ENCODE results near the gene BYSL.

The BYSL gene

DNA sequence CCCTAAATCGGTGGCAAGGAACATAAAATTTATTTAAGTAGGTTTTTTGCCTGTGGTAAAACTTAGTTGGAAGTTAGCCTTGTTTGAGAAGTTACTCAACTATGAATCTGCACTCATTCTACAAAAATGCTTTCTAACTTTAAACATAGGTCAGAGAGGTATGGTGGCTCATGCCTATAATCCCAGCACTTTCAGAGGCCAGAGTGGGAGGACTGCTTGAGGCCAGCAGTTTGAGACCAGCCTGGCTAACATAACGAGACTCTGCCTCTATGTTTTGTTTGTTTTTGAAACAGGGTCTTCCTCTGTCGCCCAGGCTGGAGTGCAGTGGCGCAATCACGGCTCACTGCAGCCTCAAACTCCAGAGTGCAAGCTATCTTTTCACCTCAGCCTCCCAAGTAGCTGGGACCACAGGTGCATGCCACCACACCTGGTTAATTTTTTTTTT, 42.3 kb upstream of the BYSL start:
- TF ChIP-seq, protein P1, sequence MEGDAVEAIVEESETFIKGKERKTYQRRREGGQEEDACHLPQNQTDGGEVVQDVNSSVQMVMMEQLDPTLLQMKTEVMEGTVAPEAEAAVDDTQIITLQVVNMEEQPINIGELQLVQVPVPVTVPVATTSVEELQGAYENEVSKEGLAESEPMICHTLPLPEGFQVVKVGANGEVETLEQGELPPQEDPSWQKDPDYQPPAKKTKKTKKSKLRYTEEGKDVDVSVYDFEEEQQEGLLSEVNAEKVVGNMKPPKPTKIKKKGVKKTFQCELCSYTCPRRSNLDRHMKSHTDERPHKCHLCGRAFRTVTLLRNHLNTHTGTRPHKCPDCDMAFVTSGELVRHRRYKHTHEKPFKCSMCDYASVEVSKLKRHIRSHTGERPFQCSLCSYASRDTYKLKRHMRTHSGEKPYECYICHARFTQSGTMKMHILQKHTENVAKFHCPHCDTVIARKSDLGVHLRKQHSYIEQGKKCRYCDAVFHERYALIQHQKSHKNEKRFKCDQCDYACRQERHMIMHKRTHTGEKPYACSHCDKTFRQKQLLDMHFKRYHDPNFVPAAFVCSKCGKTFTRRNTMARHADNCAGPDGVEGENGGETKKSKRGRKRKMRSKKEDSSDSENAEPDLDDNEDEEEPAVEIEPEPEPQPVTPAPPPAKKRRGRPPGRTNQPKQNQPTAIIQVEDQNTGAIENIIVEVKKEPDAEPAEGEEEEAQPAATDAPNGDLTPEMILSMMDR (IDR thresholded peaks at IDR 0.05; ENCODE audit: low read depth, low read length, missing control alignments) = no peak
- DNase-seq (ENCODE audit: extremely low read depth, low read depth) = no peak
- no peak overlapping the region for H3K4me3 ChIP-seq (replicated peaks; ENCODE audit: low read depth, low read length)

DNA sequence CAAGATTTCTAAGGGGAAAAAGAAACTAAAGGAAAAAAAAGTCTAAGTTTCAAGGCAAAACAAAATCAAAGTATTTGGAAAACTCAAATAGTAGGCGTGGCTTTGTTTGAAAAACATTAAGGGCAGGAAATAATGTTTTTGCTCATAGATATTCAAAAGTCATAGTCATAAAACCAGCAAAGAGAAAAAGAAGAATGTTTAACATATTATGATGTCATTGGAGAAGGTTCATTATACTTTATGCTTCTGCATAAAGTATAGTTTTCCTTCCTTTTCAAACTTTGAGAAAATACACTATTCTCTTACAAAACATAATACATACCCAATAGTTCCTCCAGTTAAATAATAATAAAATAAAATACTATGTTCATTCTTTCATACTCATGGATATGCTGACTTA, 39.8 kb upstream of the BYSL start:
- TF ChIP-seq, protein P1 (IDR thresholded peaks at IDR 0.05; ENCODE audit: low read depth, low read length, missing control alignments) = no peak
- DNase-seq (ENCODE audit: extremely low read depth, low read depth) = no peak
- H3K4me3 ChIP-seq (replicated peaks; ENCODE audit: low read depth, low read length) = no peak overlapping the region

DNA sequence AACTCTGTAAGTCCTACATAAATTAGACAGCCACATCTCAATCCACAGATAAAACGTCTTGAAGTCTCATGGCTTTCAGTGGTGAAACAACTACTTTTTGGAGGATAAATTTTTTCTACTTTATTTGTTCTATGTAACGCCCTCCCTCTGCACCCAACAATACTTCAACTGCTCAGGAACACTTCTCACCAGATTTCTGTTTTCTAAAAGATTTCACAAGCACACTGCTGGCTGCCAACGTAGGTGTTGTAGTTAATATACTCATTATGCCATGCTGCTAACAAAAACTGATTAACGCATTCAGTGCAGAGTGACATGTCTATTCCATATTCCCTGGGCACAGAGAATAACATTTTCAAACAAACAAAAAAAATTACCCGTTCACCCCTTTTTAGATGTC, 36.3 kb upstream of the BYSL start:
- no peak overlapping the region for H3K4me3 ChIP-seq (replicated peaks; ENCODE audit: low read depth, low read length)
- TF ChIP-seq, protein P1 (IDR thresholded peaks at IDR 0.05; ENCODE audit: low read depth, low read length, missing control alignments) = no peak
- DNase-seq (ENCODE audit: extremely low read depth, low read depth) = no peak

GRCh38 chr6:41885930-41886329, 35.4 kb upstream of the BYSL start:
- DNase-seq (ENCODE audit: extremely low read depth, low read depth) = no peak
- TF ChIP-seq, protein P1 (IDR thresholded peaks at IDR 0.05; ENCODE audit: low read depth, low read length, missing control alignments) = no peak
- H3K4me3 ChIP-seq (replicated peaks; ENCODE audit: low read depth, low read length) = no peak overlapping the region

DNA sequence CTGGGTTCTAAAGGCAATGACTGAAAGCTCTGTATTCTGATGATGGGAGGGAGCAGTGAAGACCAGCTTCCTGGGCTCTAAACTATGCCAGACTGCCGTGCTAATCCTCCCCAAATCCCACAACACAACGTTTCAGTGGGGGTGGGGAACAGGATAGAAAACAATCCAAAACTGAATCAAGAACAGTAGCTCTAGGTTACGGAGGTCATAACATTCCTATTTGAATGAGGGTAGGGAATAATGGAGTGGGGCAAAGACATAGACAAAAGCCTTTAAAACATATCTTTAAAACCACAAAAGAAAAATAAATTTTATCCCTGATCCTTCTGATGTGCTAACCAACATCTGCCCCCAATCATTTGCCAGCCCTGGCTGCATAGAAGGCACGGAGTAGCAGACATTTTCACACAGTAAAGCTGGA, 34.0 kb upstream of the BYSL start:
- no peak overlapping the region for H3K4me3 ChIP-seq (replicated peaks; ENCODE audit: low read depth, low read length)
- no peak for DNase-seq (ENCODE audit: extremely low read depth, low read depth)
- TF ChIP-seq, protein P1 (IDR thresholded peaks at IDR 0.05; ENCODE audit: low read depth, low read length, missing control alignments) = no peak

DNA sequence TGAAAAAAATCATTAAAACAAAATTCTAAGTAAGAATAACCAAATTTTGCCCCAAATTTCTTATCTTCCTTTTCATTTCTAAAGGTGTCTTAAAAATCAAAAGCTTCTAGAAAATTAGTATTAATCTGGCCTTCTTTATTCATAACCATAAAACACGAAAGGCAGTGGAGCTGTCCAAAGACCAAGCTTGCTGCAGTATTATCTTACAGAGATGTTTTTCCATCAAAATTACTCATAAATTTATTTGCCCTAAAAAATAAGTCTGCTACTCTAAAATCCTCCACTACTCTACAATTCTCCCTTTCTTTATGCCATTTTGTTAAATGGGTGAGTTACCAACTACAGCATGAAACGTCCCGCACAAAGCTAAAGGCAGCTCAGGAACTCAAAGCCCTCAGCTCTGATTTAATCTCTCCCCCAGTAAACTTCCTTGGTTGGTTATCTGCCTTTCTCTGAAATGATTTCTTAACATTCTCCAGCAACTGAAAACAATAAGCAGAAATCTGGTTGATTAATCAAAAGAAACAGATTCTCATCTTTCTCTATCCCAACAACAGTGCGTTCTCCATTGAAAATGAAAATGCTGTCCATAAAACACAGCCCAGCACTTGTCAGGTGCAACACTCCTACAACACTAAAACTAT, 28.3 kb upstream of the BYSL start:
- no peak overlapping the region for H3K4me3 ChIP-seq (replicated peaks; ENCODE audit: low read depth, low read length)
- DNase-seq (ENCODE audit: extremely low read depth, low read depth) = no peak
- TF ChIP-seq, protein P1 (IDR thresholded peaks at IDR 0.05; ENCODE audit: low read depth, low read length, missing control alignments) = no peak
